Neural progenitor cell (in vitro differentiated cells): Measurements from ENCODE around the gene LRP1B. TPM values are rescaled to one million over a fixed set of nuclear protein-coding genes. Genes with fewer than 3 reads are reported as not detected.

Source experiments
- DNase-seq: peaks from one replicate; pipeline ENCODE4 v3.0.0-alpha.2; 2016; ENCODE audit warnings: low spot score
- H2AFZ ChIP-seq: fragments of 200-600 bp; sonication (generic); replicated peaks from 2 replicates; pipeline ENCODE4 v1.6.1; 2016; ENCODE audit warnings: antibody characterized with exemption
- H3F3A ChIP-seq: fragments of 200-600 bp; sonication (generic); 2 replicates; pipeline ENCODE4 v1.6.1; 2016; ENCODE audit warnings: antibody characterized with exemption, low read depth
- H3K27ac ChIP-seq: fragments of 200-600 bp; sonication (generic); 2 replicates; pipeline ENCODE4 v1.5.1; 2016; ENCODE audit warnings: mild to moderate bottlenecking
- H3K27me3 ChIP-seq: fragments of 200-600 bp; sonication (generic); 2 replicates; pipeline ENCODE4 v1.6.1; 2016; ENCODE audit warnings: mild to moderate bottlenecking, moderate library complexity
- H3K36me3 ChIP-seq: fragments of 200-600 bp; sonication (generic); 2 replicates; pipeline ENCODE4 v1.5.1; 2016
- H3K4me1 ChIP-seq: fragments of 200-600 bp; sonication (generic); 2 replicates; pipeline ENCODE4 v1.6.1; 2016; ENCODE audit warnings: mixed run types
- H3K4me2 ChIP-seq: fragments of 200-600 bp; sonication (generic); 2 replicates; pipeline ENCODE4 v1.6.1; 2016
- H3K4me3 ChIP-seq: fragments of 200-600 bp; sonication (generic); 2 replicates; pipeline ENCODE4 v1.5.1; 2016
- H3K79me2 ChIP-seq: fragments of 200-600 bp; sonication (generic); 2 replicates; pipeline ENCODE4 v1.6.1; 2016; ENCODE audit warnings: low read depth
- H3K9ac ChIP-seq: fragments of 200-600 bp; sonication (generic); 2 replicates; pipeline ENCODE4 v1.6.1; 2016
- H3K9me3 ChIP-seq: fragments of 200-600 bp; sonication (generic); 2 replicates; pipeline ENCODE4 v1.5.1; 2016; ENCODE audit warnings: low read depth
- H4K20me1 ChIP-seq: fragments of 200-600 bp; sonication (generic); 2 replicates; pipeline ENCODE4 v1.6.1; 2016; ENCODE audit warnings: low read depth
- H3K27ac Mint-ChIP-seq: 3 replicates; pipeline ENCODE4 v1.8.0; 2021; ENCODE audit warnings: mixed read lengths
- H3K27me3 Mint-ChIP-seq: 2 replicates; pipeline ENCODE4 v1.8.0; 2022; ENCODE audit warnings: low read depth, mild to moderate bottlenecking, inconsistent platforms, moderate library complexity, mixed read lengths; ENCODE audit not compliant: insufficient read depth
- H3K36me3 Mint-ChIP-seq: 3 replicates; pipeline ENCODE4 v1.8.0; 2021; ENCODE audit warnings: mixed read lengths
- H3K4me1 Mint-ChIP-seq: 3 replicates; pipeline ENCODE4 v1.8.0; 2021; ENCODE audit warnings: mixed read lengths
- H3K4me3 Mint-ChIP-seq: 3 replicates; pipeline ENCODE4 v1.8.0; 2021; ENCODE audit warnings: mild to moderate bottlenecking, moderate library complexity, mixed read lengths
- H3K9me3 Mint-ChIP-seq: 3 replicates; pipeline ENCODE4 v1.8.0; 2020; ENCODE audit warnings: mixed read lengths
- EZH2 ChIP-seq: fragments of 200-600 bp; sonication (generic); IDR thresholded peaks from 2 replicates; pipeline ENCODE4 v1.6.1; 2017; ENCODE audit warnings: antibody characterized with exemption, mild to moderate bottlenecking, moderate library complexity
- EZH2phosphoT487 ChIP-seq: fragments of 200-600 bp; sonication (generic); IDR thresholded peaks from 2 replicates; pipeline ENCODE4 v1.6.1; 2017; ENCODE audit warnings: antibody characterized with exemption
- total RNA-seq: library from RNA; depleted of rRNA; stranded (reverse); fragments of >200 nt; gene quantifications from 2 replicates; pipeline ENCODE4 v1.2.3, GENCODE V29; 2015; ENCODE audit warnings: low replicate concordance
- TF ChIP-seq, protein P1 (sequence below): fragments of 200-600 bp; sonication (generic); IDR thresholded peaks from 2 replicates; pipeline ENCODE4 v1.5.1; 2017; ENCODE audit warnings: antibody characterized with exemption, mild to moderate bottlenecking

LRP1B gene
- total RNA-seq, 1 donor from 2014 or later: not detected

GRCh38 chr2:142097711-142098110, 33.1 kb downstream of the LRP1B start:
- Mint-ChIP-seq H3K36me3 (no peaks in the 10 kb centered on the region), H3K27me3 (no peaks in the 10 kb centered on the region), H3K27ac (no peak overlapping the region), H3K4me3 (no peak overlapping the region), H3K4me1 (no peaks in the 10 kb centered on the region), H3K9me3 (no peaks in the 10 kb centered on the region)
- Histone ChIP-seq H3K9ac (no peak overlapping the region), H2AFZ (no peak overlapping the region), H3K4me2 (no peak overlapping the region), H3K27me3 (no peaks in the 10 kb centered on the region), H3K4me1 (no peaks in the 10 kb centered on the region), H3K36me3 (no peaks in the 10 kb centered on the region), H3K4me3 (no peak overlapping the region), H3K79me2 (no peaks in the 10 kb centered on the region), H3K27ac (no peak overlapping the region), H3F3A (no peaks in the 10 kb centered on the region), H3K9me3 (no peaks in the 10 kb centered on the region), H4K20me1 (no peaks in the 10 kb centered on the region)
- TF ChIP-seq, protein P1, sequence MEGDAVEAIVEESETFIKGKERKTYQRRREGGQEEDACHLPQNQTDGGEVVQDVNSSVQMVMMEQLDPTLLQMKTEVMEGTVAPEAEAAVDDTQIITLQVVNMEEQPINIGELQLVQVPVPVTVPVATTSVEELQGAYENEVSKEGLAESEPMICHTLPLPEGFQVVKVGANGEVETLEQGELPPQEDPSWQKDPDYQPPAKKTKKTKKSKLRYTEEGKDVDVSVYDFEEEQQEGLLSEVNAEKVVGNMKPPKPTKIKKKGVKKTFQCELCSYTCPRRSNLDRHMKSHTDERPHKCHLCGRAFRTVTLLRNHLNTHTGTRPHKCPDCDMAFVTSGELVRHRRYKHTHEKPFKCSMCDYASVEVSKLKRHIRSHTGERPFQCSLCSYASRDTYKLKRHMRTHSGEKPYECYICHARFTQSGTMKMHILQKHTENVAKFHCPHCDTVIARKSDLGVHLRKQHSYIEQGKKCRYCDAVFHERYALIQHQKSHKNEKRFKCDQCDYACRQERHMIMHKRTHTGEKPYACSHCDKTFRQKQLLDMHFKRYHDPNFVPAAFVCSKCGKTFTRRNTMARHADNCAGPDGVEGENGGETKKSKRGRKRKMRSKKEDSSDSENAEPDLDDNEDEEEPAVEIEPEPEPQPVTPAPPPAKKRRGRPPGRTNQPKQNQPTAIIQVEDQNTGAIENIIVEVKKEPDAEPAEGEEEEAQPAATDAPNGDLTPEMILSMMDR: no peak
- TF ChIP-seq EZH2 (no peak), EZH2phosphoT487 (no peak)
- no peak for DNase-seq

DNA sequence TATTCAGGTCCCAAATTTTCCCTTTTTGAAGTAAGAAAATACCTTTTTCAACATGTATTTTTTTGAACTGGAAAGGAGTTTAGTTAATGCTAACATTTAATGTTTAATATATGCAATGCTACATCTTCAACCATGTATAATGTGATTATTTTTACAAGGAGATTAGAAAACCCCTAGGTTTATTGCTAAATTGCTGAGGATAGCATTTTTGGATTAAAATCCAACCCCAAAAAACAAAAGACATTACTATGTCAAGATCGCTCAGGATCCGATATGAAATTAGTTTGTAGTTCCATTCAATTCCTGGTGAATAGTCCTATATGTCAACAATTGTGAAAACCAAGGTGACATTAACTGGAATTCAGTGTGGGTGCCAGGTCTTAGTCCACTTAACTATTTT, 35.2 kb downstream of the LRP1B start:
- no peak for DNase-seq
- H3F3A ChIP-seq: no peaks in the 10 kb centered on the region
- TF ChIP-seq, protein P1: no peak
- no peak for TF ChIP-seq EZH2phosphoT487
- TF ChIP-seq EZH2: no peak
- H3K4me2 ChIP-seq: no peak overlapping the region
- Mint-ChIP-seq H3K4me3 (no peak overlapping the region), H3K27me3 (no peaks in the 10 kb centered on the region), H3K4me1 (no peaks in the 10 kb centered on the region), H3K36me3 (no peaks in the 10 kb centered on the region), H3K27ac (no peak overlapping the region), H3K9me3 (no peaks in the 10 kb centered on the region)
- no peaks in the 10 kb centered on the region for H3K79me2 ChIP-seq
- no peak overlapping the region for H3K9ac ChIP-seq
- H3K27ac ChIP-seq: no peak overlapping the region
- H3K9me3 ChIP-seq: no peaks in the 10 kb centered on the region
- H2AFZ ChIP-seq: no peak overlapping the region
- H3K4me1 ChIP-seq: no peaks in the 10 kb centered on the region
- H3K36me3 ChIP-seq: no peaks in the 10 kb centered on the region
- no peaks in the 10 kb centered on the region for H4K20me1 ChIP-seq
- no peaks in the 10 kb centered on the region for H3K27me3 ChIP-seq
- no peak overlapping the region for H3K4me3 ChIP-seq

GRCh38 chr2:142094233-142094632, 36.6 kb downstream of the LRP1B start:
- H3F3A ChIP-seq: no peaks in the 10 kb centered on the region
- H4K20me1 ChIP-seq: no peaks in the 10 kb centered on the region
- Mint-ChIP-seq H3K4me3 (no peak overlapping the region), H3K36me3 (no peaks in the 10 kb centered on the region), H3K27me3 (no peaks in the 10 kb centered on the region), H3K9me3 (no peaks in the 10 kb centered on the region), H3K4me1 (no peaks in the 10 kb centered on the region), H3K27ac (no peak overlapping the region)
- no peaks in the 10 kb centered on the region for H3K4me1 ChIP-seq
- H3K4me2 ChIP-seq: no peak overlapping the region
- H3K36me3 ChIP-seq: no peaks in the 10 kb centered on the region
- no peaks in the 10 kb centered on the region for H3K79me2 ChIP-seq
- no peak overlapping the region for H3K4me3 ChIP-seq
- H2AFZ ChIP-seq: no peak overlapping the region
- TF ChIP-seq, protein P1: no peak
- TF ChIP-seq EZH2 (no peak), EZH2phosphoT487 (no peak)
- H3K9ac ChIP-seq: no peak overlapping the region
- H3K27me3 ChIP-seq: no peaks in the 10 kb centered on the region
- H3K27ac ChIP-seq: no peak overlapping the region
- no peak for DNase-seq
- H3K9me3 ChIP-seq: no peaks in the 10 kb centered on the region
